ENCODE measurements around the gene DLEC1. TPM values are rescaled to one million over a fixed set of nuclear protein-coding genes. Genes with fewer than 3 reads are reported as not detected.

DLEC1 gene
- total and polyA plus RNA-seq, 9 of the 15 experiments (the other 6 are each of a cell fraction or from before 2014, with no cell fraction given): 0.07 to 0.08 TPM; not detected in 7

DNA sequence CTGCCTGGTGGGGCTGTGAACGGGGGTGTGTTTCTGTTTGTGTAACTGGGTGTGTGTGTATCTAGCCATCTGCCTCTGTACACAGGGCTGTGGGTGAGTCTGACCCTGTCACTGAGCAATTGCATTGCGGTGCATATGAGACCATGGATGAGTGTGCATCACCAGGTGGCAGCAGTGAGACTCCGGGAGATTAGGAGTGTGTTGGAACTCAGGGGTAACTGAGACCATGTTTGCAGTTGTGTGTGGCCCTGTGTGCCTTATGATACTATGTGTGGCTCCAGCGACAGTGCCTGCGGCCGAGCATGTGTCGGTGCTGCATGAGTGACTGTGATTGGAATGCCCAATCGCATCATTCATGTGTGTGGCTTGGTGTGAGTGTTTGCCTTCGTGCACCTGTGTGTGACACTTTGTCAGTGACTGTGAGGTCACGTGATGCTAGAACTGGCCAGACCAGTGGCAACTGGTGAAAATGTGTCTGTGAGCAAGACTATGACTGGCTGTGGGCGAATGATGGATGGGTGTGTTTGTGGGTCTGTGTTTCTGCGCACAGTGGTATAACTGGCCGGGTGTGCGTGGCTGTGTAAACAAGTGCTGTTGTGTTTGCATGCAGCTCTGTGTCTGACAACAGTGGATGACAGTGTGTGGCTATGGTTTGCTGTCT lies 34.5 kb upstream of the DLEC1 start (continued):
- TF ChIP-seq, protein P1, sequence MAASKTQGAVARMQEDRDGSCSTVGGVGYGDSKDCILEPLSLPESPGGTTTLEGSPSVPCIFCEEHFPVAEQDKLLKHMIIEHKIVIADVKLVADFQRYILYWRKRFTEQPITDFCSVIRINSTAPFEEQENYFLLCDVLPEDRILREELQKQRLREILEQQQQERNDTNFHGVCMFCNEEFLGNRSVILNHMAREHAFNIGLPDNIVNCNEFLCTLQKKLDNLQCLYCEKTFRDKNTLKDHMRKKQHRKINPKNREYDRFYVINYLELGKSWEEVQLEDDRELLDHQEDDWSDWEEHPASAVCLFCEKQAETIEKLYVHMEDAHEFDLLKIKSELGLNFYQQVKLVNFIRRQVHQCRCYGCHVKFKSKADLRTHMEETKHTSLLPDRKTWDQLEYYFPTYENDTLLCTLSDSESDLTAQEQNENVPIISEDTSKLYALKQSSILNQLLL (CRISPR knock-in tag; IDR thresholded peaks at IDR 0.05; ENCODE audit: borderline replicate concordance): no peak
- TF ChIP-seq, protein P2, sequence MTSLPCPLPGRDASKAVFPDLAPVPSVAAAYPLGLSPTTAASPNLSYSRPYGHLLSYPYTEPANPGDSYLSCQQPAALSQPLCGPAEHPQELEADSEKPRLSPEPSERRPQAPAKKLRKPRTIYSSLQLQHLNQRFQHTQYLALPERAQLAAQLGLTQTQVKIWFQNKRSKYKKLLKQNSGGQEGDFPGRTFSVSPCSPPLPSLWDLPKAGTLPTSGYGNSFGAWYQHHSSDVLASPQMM (CRISPR knock-in tag; IDR thresholded peaks at IDR 0.05): no peak
- TF ChIP-seq, protein P3, sequence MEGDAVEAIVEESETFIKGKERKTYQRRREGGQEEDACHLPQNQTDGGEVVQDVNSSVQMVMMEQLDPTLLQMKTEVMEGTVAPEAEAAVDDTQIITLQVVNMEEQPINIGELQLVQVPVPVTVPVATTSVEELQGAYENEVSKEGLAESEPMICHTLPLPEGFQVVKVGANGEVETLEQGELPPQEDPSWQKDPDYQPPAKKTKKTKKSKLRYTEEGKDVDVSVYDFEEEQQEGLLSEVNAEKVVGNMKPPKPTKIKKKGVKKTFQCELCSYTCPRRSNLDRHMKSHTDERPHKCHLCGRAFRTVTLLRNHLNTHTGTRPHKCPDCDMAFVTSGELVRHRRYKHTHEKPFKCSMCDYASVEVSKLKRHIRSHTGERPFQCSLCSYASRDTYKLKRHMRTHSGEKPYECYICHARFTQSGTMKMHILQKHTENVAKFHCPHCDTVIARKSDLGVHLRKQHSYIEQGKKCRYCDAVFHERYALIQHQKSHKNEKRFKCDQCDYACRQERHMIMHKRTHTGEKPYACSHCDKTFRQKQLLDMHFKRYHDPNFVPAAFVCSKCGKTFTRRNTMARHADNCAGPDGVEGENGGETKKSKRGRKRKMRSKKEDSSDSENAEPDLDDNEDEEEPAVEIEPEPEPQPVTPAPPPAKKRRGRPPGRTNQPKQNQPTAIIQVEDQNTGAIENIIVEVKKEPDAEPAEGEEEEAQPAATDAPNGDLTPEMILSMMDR (IDR thresholded peaks at IDR 0.05 in 2 of 3, conservative IDR thresholded peaks at IDR 0.05 in 1 of 3; ENCODE audit: insufficient read depth in 2 of 3, low read depth in 1 of 3, low read length in 3 of 3): peak; percentile 84 to 93 (median 88)
- 0 out of 2 replicates have a peak, but pooled peaks have one; percentile 48 for TF ChIP-seq IRF2 (CRISPR knock-in tag; IDR thresholded peaks at IDR 0.05)
- peak; percentile 60; the same call in 1 of the 2 replicates for TF ChIP-seq CTBP1 (IDR thresholded peaks at IDR 0.05; ENCODE audit: borderline replicate concordance)
- 0 out of 2 replicates have a peak, but pooled peaks have one; percentile 13 for TF ChIP-seq NR3C1 (CRISPR knock-in tag; IDR thresholded peaks at IDR 0.05)
- TF ChIP-seq, protein P4, sequence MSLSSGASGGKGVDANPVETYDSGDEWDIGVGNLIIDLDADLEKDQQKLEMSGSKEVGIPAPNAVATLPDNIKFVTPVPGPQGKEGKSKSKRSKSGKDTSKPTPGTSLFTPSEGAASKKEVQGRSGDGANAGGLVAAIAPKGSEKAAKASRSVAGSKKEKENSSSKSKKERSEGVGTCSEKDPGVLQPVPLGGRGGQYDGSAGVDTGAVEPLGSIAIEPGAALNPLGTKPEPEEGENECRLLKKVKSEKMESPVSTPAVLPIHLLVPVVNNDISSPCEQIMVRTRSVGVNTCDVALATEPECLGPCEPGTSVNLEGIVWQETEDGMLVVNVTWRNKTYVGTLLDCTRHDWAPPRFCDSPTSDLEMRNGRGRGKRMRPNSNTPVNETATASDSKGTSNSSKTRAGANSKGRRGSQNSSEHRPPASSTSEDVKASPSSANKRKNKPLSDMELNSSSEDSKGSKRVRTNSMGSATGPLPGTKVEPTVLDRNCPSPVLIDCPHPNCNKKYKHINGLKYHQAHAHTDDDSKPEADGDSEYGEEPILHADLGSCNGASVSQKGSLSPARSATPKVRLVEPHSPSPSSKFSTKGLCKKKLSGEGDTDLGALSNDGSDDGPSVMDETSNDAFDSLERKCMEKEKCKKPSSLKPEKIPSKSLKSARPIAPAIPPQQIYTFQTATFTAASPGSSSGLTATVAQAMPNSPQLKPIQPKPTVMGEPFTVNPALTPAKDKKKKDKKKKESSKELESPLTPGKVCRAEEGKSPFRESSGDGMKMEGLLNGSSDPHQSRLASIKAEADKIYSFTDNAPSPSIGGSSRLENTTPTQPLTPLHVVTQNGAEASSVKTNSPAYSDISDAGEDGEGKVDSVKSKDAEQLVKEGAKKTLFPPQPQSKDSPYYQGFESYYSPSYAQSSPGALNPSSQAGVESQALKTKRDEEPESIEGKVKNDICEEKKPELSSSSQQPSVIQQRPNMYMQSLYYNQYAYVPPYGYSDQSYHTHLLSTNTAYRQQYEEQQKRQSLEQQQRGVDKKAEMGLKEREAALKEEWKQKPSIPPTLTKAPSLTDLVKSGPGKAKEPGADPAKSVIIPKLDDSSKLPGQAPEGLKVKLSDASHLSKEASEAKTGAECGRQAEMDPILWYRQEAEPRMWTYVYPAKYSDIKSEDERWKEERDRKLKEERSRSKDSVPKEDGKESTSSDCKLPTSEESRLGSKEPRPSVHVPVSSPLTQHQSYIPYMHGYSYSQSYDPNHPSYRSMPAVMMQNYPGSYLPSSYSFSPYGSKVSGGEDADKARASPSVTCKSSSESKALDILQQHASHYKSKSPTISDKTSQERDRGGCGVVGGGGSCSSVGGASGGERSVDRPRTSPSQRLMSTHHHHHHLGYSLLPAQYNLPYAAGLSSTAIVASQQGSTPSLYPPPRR (CRISPR knock-in tag; IDR thresholded peaks at IDR 0.05; ENCODE audit: borderline replicate concordance): no peak
- TF ChIP-seq, protein P5, sequence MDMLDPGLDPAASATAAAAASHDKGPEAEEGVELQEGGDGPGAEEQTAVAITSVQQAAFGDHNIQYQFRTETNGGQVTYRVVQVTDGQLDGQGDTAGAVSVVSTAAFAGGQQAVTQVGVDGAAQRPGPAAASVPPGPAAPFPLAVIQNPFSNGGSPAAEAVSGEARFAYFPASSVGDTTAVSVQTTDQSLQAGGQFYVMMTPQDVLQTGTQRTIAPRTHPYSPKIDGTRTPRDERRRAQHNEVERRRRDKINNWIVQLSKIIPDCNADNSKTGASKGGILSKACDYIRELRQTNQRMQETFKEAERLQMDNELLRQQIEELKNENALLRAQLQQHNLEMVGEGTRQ (CRISPR knock-in tag; IDR thresholded peaks at IDR 0.05): peak; percentile 58
- peak; percentile 15 for TF ChIP-seq HNRNPLL (IDR thresholded peaks at IDR 0.05; ENCODE audit: low read depth, low read length, poor library complexity, severe bottlenecking)
- no peak for TF ChIP-seq ZNF785 (CRISPR knock-in tag; IDR thresholded peaks at IDR 0.05)
- TF ChIP-seq CEBPG (CRISPR knock-in tag; IDR thresholded peaks at IDR 0.05): 0 out of 2 replicates have a peak, but pooled peaks have one; percentile 54
- no peak for TF ChIP-seq CEBPG (tag; conservative IDR thresholded peaks at IDR 0.05 in 1 of 2, IDR thresholded peaks at IDR 0.05 in 1 of 2)
- TF ChIP-seq, protein P6, sequence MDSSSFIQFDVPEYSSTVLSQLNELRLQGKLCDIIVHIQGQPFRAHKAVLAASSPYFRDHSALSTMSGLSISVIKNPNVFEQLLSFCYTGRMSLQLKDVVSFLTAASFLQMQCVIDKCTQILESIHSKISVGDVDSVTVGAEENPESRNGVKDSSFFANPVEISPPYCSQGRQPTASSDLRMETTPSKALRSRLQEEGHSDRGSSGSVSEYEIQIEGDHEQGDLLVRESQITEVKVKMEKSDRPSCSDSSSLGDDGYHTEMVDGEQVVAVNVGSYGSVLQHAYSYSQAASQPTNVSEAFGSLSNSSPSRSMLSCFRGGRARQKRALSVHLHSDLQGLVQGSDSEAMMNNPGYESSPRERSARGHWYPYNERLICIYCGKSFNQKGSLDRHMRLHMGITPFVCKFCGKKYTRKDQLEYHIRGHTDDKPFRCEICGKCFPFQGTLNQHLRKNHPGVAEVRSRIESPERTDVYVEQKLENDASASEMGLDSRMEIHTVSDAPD (CRISPR knock-in tag; IDR thresholded peaks at IDR 0.05): no peak
